HG03280 (cell line): Measurements from ENCODE around the gene ADCK1.
"Not testable (repeated sequence)": the region's sequence is repeated elsewhere in the genome, so short reads cannot be mapped to it uniquely, and the experiment has no call there.

ENCODE experiments used
- ATAC-seq: cut with Tn5 transposase; IDR thresholded peaks from one replicate; pipeline ENCODE4 v1.9.1; 2021; ENCODE audit warnings: mild to moderate bottlenecking, moderate library complexity; ENCODE audit not compliant: unreplicated experiment

ADCK1 gene

DNA sequence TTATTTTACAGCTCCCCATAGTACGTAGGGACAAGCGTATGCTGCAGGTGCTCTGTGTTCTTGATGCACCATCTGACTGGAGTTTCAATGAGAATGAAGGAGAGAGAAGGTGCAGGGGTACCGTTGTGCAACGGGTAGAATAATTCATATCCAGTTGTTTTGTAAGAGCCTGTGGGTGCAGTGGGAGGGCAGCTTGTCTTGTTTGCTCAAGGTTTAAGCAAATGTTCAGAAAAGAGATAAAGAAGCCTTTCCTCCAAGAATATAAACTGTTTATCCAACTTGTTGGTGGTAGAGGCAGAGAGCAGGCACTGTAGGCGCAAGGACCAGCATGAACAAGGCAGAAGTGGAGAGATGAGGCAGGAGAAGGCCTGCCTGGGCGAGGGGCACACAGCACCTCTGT is 64.2 kb downstream of the ADCK1 start:
- no peak for ATAC-seq

DNA sequence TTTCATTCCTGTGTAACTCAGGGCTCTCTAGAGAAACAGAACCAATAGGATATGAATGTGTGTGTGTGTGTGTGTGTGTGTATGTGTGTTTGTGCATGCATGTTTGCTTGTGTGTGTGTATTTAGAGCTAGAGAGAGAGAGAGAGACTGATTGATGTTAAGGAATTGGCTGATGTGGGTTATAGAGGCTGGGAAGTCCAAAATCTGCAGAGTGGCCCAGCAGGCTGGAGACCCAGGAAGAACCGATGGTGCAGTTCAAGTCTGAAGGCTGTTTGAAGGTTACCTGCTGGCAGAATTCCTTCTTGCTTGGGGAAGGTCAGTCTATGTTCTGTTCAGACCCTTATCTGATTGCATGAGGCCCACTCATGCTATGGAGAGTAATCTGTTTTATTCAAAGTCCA is 64.7 kb downstream of the ADCK1 start:
- no peak for ATAC-seq

DNA sequence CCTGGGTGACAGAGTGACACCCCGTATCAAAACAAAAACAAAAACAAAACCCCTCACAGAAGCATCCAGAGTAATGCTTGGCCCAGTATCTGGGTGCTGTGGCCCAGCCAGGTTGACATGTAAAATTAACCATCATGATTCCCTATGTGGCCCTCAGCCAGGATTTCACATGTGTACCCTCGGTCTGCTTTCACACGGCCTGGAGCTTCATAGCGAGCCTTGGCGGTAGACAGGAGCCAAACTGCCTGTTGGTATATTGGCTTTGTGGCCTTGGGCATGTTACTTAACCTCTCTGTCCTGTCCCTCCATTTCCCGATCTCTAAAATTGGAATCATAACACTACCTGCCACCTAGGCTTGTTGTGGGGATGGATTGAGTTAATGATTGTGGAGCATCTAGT is 65.5 kb downstream of the ADCK1 start:
- no peak for ATAC-seq

DNA sequence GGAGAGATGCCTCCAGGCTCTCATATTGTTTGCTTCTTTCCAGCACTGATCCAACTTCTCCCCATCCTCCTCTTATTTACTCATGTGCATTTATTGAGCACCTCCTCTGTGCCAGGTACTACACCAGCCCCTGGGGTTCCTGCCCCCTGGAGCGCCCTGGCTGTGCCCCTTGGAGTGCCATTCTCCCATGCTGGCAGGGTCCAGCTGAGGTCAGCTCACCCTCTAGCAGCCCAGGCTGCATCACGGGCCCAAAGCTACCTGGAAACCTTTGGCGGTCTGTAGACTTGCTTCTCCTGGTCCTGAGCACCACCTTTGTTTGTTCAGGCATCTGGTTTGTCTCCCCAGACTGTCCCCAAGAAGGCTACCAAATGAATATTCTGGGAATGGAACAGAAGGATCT is 67.0 kb downstream of the ADCK1 start:
- no peak for ATAC-seq

DNA sequence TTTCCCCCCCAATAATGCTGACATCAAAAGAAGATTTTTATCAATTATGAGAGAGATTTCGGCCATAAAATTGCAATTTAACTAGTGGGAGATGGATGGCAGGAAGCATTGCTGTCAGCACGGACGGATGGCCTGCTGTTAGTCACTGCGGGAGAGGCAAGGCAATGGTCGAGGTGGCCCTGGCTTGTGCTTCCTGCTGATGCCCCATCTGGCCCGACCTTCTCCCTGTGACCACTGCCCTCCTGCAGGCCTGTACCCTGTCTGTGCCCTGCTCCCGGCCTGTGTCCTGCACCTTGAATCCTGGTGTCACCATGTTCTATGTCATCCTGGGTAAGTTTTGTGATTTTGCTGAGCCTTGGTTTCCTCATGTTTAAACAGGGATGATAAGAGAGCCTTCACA is 67.6 kb downstream of the ADCK1 start:
- no peak for ATAC-seq

DNA sequence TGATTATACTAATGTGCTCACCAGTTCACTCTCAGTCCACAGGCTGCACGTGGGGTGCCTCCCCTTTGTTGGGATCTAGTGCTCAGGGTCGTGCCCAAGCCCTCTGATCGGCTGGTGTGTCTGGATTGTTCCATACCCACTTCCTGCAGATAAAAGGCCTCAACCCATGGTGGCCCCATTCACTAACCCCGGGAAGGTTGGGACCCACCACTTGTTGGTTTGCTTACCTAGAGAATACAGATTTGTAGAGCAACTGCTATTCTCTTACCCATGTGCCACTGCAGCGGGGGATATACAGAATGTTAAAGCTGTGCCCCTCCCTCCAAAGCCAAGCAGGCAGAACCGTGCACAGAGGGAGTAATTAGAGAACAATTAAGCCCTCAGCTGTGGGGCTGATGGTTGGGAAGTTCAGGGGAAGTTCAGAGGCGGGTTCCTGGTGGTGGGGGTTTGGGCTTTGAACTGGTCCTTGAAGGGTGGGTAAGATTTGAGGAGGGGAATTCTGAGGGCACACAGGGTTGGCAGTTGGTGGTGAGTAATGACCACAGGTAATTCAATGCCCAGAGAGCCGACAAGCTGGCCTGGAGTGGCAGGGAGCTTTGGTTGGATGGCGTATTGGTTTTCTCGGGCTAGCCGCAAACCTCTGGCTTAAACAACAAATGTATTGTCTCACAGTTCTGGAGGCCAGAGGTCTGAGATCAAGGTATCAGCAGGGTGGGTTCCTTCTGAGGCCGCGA is 68.8 kb downstream of the ADCK1 start:
- no peak for ATAC-seq

DNA sequence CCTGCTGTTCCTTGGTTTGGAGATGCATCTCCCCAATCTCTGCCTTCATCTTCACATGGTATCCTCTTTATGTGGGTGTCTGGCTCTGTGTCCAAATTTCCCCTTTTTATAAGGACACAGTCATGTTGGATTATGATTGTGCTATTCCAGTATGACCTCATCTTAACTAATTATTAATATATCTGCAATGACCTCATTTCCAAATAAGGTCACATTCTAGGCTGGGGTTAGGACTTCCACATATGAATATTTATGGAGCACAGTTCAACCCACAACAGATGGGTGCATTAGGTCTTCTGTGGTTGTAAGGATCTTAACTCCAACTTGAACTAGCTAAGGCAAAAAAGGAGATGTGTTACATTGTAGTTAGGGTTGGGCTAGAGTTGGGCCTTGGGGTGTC is 69.4 kb downstream of the ADCK1 start:
- no peak for ATAC-seq

DNA sequence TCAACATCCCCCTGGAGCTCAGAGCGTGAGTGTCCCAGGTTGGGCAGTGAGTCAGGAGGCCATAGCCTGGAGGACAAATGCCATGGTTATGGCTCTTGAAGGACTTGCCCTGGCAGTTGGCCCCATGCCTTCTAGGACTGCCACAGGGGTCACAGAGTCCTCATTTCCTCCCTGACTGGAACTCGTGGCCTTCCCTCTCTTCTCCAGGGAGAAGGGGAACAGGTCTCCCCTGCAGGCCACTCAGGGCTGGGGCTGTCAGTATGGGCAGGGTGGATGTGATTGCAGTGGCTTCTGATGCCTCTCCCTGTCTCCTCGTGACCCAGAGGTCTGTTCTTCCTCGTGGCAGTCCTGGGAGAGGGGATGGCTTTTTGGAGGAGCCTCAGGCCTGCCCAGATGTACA is 70.7 kb downstream of the ADCK1 start:
- no peak for ATAC-seq

DNA sequence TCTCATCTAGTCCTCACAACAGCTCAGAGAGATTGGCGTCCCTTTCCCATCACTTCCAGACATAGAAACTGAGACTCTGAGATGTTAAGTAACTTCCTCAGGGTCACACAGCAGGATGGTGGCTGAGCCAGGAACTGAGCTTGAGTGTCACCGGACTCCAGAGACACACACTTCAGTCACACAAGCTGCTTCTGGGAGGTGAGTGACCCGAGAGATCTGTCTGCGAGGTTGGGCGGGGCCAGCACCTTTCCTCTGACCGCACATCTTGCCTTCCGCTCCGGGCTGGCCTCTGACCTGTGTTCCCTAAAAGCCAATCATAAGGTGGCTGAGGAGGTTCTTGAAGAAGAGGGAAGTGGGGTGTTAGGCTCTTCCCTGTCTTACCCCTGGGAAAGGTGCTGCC is 72.2 kb downstream of the ADCK1 start:
- ATAC-seq = no peak

DNA sequence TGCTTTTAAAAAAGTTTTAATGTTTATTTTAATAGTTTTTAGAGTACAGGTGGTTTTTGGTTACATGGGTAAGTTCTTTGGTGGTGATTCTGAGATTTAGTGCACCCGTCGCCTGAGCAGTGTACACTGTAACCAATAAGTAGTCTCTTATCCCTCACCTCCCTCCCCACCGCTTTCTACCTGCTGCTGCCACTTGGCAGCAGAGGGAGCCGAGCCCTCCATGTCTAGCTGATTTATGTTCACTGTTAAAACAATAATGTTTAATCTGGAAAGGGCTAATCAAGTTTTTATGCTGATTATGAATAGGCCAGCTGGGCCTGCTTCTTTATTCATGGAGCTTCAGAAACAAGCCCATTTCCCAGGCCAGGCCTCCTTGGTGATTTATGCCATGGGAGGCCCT is 73.1 kb downstream of the ADCK1 start:
- ATAC-seq = no peak

DNA sequence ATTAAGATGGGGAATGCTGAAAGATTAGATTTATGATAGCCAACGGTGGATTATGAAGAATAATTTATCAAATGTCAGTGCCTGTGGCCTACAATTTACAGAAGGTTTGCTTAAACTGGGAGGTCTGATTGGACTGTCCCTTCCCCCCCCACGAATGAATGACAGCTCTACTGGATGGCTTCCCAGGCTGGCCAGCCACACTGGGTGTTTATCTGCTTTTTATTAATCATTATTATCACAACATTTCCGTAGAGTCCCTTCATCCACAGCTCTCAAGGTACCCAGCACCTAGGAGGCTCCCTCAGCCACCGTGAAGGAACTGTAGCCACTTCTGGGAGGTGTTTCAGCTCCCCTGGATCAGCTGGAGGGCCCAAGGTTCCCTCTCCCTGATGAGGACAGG is 78.9 kb downstream of the ADCK1 start:
- ATAC-seq = no peak

DNA sequence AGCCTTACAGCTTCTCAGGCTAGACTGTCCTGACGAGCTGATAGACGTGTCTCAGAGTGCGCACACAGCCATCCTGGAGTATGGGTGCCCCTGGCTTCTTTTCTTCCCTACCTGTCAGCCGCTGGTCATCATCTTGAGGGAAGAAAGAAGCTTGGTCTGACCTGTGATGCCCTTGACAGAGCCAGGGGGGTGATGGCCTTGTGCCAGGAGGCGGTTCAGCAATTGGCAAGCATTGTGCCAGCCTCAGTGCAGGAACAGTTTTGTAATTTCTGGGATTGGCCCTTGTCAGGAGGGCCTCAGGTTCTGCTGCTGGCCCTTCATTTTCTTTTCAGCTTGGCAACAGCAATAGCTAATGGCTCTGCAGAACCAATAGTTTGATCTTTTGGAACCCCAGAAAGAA is 80.1 kb downstream of the ADCK1 start:
- ATAC-seq = no peak

DNA sequence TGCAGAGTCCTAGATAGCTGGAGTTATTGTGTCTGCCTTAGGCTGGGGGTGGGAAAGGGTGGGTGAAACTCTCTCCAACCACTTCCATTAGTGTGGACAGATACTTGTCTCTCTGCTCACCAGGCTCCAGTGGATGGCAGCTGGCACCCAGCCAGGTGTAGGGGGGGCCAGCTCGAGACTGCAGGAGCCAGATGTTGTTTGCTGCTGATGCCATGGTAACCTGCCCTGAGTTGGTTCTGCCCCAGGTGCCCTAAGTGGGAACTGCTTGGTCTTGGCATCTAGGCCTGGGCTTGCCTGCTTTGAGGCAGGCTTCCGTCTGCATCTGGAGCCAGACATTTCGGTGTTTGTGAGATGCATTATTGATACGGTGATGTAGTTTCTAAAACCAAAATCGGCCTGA is 82.2 kb downstream of the ADCK1 start:
- no peak for ATAC-seq

DNA sequence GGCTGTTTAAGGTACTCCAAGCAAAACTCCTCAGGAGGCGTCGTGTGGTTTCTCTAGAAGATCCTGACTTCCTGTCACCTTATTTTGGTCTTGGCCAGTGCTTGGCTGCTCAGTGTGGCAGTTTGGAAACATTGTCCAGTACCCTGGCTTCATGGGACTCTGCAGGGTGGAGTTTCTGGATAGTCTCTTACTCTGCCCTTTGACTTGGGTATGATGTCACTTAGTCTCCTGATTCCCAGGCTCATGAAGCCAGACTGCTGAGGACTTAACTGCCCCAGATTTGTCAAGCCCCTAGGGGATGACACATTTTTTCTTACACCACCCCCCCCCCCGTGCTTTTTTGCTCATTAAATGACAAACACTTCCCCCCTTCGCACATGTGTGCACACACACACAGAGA is 82.7 kb downstream of the ADCK1 start:
- no peak for ATAC-seq

DNA sequence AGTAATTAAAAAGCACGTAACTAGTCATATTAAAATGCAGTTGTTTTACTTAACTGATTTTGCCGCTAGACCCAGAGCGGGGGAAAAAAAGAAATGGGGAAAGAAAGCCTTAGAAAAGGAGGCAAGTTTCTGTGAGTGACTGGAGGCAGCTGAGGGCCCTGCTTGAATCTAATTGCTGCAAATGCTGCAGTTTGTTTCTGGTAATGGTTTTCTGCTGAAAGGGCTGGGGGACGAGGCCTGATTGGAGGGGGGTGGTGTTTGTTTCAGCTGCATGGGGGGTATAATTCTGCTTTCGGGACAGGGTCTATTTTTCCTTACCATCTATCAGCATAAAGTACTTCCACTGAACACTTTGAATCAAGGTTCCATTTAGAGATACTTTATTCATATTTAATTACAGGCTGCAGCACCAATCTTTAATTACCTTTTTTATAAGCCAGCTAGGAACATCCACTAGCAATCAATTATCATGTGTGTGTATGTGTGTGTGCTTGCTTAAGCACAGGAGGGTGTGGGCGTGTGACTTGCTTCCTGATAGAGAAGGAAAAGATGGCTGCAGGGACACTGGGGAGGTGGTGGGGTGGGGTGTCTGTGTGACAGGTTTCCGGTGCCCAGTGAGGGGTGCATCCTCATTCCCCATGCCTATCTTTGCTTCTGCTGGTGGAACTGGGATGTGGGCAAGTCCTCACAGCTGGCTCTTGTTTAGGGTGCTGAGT is 83.4 kb downstream of the ADCK1 start:
- no peak for ATAC-seq

DNA sequence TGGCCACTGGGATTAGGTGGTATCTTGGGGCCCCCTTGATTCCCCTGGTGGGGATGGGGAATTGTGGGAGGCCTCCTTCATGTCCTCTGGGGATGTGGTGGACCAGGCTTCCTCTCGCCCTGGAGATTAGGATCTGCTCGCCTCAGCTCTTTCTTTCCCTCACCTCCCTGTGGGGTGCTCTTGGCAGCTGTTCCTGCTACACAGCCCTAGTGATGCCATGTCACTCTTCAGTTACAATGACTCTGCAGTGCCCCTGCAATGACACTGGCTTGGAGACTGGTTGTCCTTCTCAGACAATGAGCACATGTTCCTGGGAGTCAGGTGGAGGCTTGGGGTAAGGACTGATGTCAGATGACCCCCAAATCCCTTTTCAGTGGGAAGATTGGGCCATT is 83.9 kb downstream of the ADCK1 start:
- ATAC-seq = no peak

DNA sequence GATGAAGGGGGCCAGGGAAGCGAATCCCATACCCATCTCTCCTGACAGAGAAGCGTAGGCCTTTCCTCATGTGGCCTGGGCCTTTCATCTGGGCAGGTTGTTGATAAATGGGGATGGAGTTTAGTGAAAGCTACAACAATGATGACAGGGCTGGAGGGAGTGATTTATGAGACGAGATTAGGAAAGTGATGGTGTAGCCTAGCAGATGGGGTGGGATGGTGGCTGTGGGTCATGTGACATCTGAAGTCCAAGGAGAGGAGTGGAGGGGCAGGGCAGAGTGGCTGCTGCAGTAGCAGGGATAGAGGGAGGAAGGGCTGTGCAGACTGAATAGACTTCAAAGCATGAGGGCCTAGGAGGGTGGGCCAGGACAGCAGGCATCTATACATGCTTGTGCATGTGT is 85.5 kb downstream of the ADCK1 start:
- no peak for ATAC-seq

DNA sequence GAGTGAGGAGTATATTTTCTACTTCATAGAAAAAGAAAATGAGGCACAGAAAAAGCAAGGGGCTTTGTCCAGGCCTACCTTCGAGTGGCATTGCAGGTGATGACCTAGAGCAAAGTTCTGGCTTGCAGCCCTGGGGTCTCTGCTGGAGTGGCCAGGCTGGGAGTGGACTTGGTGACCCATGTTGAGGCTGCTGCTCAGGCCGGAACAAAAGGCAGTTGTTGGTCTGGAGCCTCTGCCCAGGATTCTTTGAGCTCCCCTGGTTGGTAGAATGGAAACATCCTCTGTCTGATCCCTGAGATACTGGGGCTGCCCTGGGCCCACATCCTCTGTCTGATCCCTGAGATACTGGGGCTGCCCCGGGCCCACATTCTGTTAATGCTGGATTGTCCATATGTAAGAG is 86.1 kb downstream of the ADCK1 start:
- no peak for ATAC-seq

DNA sequence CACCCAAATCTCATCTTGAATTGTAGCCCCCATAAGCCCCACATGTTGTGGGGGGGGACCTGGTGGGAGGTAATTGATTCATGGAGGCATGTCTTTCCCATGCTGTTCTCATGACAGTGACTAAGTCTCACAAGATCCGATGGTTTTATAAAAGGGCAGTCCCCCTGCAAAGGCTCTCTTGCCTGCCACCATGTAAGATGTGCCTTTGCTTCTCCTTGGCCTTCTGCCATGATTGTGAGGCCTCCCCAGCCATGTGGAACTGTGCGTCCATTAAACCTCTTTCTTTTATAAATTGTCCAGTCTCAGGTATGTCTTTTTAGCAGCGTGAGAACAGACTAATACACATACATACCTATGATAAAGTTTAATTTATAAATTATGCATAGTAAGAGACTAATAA is 89.0 kb downstream of the ADCK1 start:
- not testable (repeated sequence) for ATAC-seq

DNA sequence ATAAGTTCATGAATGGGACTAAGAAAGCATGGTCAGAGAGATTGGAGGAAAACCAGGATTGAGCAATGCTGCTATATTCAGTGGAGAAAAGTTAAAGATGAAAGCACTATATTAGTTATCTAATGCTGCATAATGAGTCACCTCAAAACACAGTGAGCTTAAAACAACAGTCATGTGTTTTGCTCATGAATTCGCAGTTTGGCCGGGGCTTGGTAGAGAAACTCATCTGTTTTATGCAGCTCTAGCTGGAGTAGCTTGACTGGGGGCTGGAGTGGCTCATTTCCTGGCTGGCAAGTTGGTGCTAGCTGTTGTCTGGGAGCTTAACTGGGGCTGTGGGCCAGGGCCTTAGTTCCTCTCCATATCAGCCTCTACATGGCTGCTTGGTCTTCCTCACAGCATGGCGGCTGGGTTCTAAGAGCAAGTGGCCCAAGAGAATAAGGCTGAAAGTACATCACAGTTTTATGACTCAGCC is 90.1 kb downstream of the ADCK1 start:
- ATAC-seq = no peak

DNA sequence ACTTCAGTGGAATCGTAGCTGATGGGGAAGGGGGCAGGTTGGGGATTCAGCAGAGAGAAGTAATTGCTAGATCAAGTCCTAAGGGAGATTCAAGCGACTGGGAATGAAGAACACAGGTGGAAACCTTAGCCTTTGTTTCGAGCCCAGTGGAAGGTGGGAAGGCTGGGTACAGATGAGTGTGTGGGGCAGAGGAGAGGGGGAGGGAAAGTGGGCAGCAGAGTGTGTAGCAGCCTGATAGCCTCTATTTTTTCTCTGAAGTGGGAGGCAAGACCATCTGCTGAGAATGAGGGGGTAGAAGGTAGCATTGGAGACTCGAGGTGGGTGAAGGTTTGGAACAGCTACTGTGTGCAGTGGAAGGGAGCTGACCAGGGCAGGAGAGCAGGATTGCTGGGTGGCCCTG is 91.0 kb downstream of the ADCK1 start:
- no peak for ATAC-seq

DNA sequence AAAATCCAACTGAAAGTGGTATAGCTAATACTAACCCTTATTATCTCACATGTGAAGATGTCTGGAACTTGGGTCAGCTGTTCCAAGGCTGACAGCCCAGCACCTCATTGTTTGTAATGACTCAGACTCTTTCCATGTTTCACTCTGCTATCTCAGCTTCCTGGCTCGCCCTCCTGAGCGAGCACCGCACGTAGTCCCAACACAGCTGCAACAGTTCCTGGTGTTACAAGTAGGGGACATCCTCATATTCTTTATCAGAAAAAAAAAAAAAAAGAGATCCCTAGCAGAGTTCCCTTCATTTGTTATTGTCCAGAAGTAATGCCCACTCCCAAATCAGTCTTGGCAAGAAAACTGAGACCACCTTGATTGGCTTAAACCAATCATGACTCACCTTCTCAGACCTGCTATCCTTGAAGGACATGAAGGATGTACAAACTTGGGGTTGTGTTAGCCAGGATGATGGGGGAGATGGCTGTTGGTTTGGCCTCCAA is 92.5 kb downstream of the ADCK1 start:
- no peak for ATAC-seq
